ENCODE measurements around the gene TMEM132D.

TMEM132D gene

DNA sequence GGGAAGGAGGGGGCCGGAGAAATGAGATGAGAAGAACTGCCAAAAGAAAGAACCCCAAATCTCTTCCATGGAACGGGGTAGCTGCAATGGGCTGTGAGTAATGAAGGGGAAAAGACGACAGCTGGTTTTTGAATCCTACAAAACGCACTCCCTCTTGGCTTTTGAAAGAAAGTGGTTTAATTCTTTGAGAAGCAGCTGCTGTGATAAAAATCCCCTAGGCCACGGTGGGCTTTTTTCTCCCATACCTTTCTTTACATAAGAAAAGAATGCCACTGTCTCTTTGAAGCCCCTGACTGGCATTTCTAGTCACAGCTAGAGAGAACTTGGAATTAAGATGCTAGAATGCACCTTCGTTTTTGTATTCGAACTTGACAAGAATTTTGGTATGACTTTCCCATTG, 564.5 kb downstream of the TMEM132D start:
- no peak for DNase-seq (ENCODE audit: low read depth)

GRCh38 chr12:129337413-129337812, 566.4 kb downstream of the TMEM132D start:
- no peak for DNase-seq (ENCODE audit: low read depth)

- no peak for DNase-seq (ENCODE audit: low read depth)
These were observed 568.1 kb downstream of the TMEM132D start for GRCh38 chr12:129335773-129336172.

- DNase-seq (ENCODE audit: low read depth), result no peak
These were observed 571.5 kb downstream of the TMEM132D start for GRCh38 chr12:129332286-129332685.

GRCh38 chr12:129331356-129332085, 572.3 kb downstream of the TMEM132D start:
- no peak for DNase-seq (ENCODE audit: low read depth)

DNA sequence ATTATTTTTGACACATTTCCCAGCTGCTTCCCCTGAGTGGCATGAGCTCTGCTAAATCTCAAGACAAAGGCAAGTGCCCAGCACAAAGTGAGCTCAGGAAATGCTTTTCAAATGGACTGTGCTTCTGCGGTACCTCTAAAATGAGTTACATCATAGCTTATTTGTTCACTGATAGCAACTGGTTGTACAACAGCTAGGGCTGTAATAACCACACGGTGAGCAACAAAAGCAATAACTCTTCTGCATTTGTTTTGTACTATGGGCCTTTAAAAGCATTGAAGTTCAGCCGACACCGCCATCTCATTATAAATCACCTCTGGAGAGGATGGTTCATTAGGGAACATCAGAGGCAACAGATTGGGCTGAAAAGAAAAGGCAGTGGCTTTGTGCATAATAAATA, 575.6 kb downstream of the TMEM132D start:
- no peak for DNase-seq (ENCODE audit: low read depth)

- DNase-seq (ENCODE audit: low read depth), result no peak
These were observed 578.3 kb downstream of the TMEM132D start for GRCh38 chr12:129325566-129325965.

DNA sequence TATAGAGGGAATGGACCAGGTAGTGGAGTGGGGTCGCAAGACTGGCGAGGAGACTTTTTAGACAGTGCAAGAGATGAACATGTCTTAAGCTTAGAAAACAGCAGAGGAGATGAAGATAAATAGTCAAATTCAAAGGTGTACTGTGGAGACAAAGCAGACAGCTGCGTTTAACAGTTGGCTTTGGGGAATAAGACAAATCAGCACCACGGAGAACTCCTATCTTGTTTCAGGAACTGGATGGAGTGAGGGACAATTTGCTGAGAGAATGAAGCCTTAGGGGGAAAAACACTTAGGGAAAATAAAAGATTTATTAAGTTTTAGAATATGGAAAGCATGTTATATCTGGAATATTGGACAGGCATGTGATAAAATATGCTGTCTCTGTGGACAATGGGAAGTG, 591.8 kb downstream of the TMEM132D start:
- no peak for DNase-seq (ENCODE audit: low read depth)

GRCh38 chr12:129310346-129310745, 593.5 kb downstream of the TMEM132D start:
- DNase-seq (ENCODE audit: low read depth), result no peak

DNA sequence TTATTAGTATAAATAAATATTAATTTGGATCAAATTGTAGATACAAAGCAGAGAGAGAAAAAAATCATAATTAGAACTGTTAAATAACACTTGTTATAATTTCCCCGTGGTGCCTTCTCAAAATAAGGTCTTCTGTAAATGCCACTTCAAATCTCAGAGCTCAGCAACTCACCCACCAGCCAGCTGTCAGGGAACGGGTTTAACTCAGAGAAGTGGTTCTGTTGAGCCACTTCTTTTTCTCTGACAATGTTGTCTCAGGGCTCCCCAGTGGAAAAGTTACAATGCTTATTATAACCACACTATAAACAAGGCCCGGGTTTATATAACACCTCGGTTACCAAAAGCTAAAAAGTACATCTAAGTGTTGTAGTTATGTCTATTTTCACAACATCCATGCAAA, 598.0 kb downstream of the TMEM132D start:
- no peak for DNase-seq (ENCODE audit: low read depth)

- DNase-seq (ENCODE audit: low read depth), result no peak
These were observed 599.3 kb downstream of the TMEM132D start for GRCh38 chr12:129304529-129304928.

- DNase-seq (ENCODE audit: low read depth), result no peak
These were observed 603.8 kb downstream of the TMEM132D start for GRCh38 chr12:129300011-129300410.

DNA sequence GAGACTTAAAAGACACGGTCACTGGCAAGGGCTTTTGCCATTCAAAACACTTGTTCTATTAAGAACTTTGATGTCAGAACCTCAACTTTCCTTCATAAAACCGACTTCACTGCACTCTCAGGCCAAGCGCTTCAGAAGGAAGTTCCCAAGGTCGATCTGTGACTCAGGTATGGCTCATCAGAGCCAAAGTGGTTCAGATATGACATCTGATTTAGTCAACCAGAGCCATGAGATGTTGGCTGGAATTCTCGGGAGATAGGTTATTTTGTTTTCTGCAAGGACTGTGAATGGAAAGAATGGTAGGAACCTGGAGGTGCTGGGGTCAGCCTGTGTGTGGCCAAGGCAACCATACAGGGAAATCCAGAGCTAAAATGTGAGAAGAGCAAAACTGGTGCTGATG, 604.9 kb downstream of the TMEM132D start:
- DNase-seq (ENCODE audit: low read depth), result no peak

DNA sequence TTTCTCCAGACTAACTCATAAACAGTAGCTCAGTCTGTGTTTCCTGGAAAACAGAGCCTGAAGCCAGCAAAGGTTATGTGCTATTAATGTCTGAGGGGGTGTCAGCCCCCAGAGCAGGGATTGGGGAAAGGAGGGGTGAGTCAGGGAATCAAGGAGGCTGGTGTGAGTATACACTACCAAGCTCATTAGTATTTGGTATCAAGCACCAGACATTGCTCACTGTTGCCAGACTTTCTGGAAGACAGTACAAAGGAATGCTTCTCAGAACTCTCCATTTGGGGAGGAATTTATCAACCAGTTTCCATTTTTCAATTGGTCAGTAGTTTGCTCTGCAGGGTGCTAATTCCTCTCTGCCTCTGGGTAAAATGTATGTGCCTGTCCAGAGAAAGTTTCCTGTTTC, 607.2 kb downstream of the TMEM132D start:
- no peak for DNase-seq (ENCODE audit: low read depth)

DNA sequence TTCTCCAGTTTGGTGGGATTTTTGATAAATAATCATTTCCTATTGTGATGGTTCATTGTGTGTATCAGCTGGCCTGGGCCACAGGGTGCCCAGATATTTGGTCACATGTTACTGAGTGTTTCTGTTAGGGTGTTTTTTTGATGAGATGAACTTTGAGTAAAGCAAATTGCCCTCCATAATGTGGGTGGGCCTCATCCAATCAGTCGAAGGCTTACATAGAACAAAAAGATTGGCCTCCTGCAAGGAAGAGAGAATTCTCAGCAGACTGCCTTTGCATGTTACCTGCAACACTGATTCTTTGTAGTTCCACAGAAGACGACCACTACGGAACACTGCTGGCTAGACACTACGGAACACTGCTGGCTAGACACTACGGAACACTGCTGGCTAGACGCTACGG, 609.0 kb downstream of the TMEM132D start:
- DNase-seq (ENCODE audit: low read depth), result no peak

GRCh38 chr12:129279771-129280170, 624.1 kb downstream of the TMEM132D start:
- DNase-seq (ENCODE audit: low read depth), result no peak

DNA sequence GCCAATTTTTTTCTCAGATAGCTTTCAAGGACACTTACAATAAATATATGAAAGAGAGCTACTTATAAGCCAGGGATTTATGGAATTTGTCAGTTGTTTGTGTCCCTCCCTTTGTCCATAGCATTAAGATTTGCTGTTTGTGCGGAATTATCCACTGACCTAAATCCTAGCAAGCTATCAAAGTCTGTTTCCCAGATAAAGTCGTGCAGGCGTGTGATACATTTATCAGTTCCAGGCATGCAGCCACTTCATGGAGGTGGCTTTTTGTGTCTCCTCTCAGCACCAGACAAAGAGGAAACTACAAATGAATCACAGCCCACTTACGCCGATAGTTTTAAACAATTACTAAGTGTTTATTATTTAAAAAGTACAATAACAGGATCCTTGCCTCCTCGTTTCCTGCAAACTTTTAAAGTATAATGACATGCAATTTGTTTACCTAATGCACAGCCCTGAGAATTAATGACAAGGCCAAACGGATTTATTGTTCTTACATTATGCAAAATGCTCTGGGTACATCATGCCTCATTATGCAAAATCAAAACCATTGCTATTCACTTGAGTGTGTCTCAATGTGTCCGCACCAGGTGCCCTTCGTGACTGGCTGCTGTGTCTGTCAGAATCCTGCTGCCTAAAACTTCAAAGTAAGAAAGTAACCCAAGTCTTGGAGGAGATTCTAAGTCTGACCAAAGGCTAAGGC, 627.3 kb downstream of the TMEM132D start:
- DNase-seq (ENCODE audit: low read depth), result no peak

GRCh38 chr12:129269756-129270495, 633.9 kb downstream of the TMEM132D start:
- no peak for DNase-seq (ENCODE audit: low read depth)

DNA sequence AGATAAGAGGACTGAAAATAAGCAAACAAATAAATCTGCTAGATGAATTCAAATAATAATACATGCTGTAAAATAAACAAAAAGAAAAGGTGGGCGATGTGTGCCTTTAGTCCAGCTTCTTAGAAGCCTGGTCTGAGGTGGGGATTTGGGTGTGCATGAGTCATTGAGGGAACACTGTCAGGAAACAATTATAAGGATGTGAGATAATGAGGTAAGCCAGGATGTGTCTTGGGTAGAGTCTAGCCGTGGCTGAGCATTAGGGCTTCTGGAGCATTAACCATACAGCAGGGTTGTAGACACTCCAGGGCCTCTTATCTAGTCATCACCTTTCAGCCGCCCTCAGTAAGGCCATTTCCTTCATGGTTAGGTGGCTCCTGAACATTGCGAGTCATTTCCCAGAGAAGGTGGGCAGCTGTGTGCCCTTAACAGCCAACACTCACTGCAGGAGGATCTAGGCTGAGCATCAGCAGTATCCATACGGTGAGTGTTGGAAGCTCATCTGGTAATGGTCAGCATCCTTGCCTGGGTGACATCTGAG, 645.0 kb downstream of the TMEM132D start:
- DNase-seq (ENCODE audit: low read depth), result no peak

- no peak for DNase-seq (ENCODE audit: low read depth)
These were observed 646.3 kb downstream of the TMEM132D start for GRCh38 chr12:129257524-129257923.

GRCh38 chr12:129246630-129247029, 657.2 kb downstream of the TMEM132D start:
- DNase-seq (ENCODE audit: low read depth), result no peak

DNA sequence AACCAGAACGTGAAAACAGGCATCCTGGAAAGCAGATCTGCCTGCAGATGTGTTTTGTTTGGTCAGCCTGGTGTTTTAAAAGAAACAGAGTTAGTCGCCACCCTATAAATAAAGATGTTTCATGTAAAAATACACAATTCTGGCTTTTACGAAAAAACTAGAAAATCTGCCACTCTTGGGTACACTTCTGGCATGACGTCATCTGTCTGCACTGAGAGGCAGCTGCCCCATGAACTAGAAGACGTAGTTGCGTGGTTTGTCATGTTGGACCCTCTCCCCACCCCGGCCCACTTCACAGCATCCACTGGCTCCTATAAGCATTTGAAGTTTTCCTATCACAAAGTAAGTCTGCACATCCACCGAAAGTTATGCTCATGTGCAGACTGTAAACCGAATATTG, 658.1 kb downstream of the TMEM132D start:
- no peak for DNase-seq (ENCODE audit: low read depth)

GRCh38 chr12:129241852-129242251, 662.0 kb downstream of the TMEM132D start:
- DNase-seq (ENCODE audit: low read depth), result no peak
